Smooth muscle cell of the brain vasculature (primary cell): ENCODE data around the gene PHF21A.
A peak's percentile ranks its signal among the peaks of the same experiment; 100 is the strongest.

Experiments
- DNase-seq: peaks from one replicate; pipeline ENCODE4 v3.0.0-alpha.2; 2012; ENCODE audit warnings: low read depth, low spot score

PHF21A gene

GRCh38 chr11:46121301-46121723, at the start of gene PHF21A:
PHF21A (minus strand) TSS chr11:46121454; CDS start chr11:46084219, 37,235 bp downstream.
- peak; percentile 83 for DNase-seq

GRCh38 chr11:46170797-46171196, 49.5 kb upstream of the PHF21A start:
- no peak for DNase-seq

- DNase-seq, result no peak
Observed at GRCh38 chr11:46162700-46163099, 41.4 kb upstream of the PHF21A start.

GRCh38 chr11:46161201-46161600, 39.9 kb upstream of the PHF21A start:
- no peak for DNase-seq

GRCh38 chr11:46160100-46160499, 38.8 kb upstream of the PHF21A start:
- no peak for DNase-seq

GRCh38 chr11:46159680-46160079, 38.4 kb upstream of the PHF21A start:
- DNase-seq, result no peak

- no peak for DNase-seq
Observed at GRCh38 chr11:46149826-46150225, 28.6 kb upstream of the PHF21A start.

GRCh38 chr11:46149342-46149741, 28.1 kb upstream of the PHF21A start:
- DNase-seq, result no peak

GRCh38 chr11:46144741-46145140, 23.5 kb upstream of the PHF21A start:
- no peak for DNase-seq

- no peak for DNase-seq
Observed at GRCh38 chr11:46143049-46143806, 22.0 kb upstream of the PHF21A start.

- DNase-seq, result no peak
Observed at GRCh38 chr11:46142561-46142960, 21.3 kb upstream of the PHF21A start.

GRCh38 chr11:46141597-46141996, 20.3 kb upstream of the PHF21A start:
- DNase-seq, result no peak

- no peak for DNase-seq
Observed at GRCh38 chr11:46134540-46134939, 13.3 kb upstream of the PHF21A start.

- DNase-seq, result no peak
Observed at GRCh38 chr11:46134061-46134460, 12.8 kb upstream of the PHF21A start.

GRCh38 chr11:46133119-46133518, 11.9 kb upstream of the PHF21A start:
- DNase-seq, result no peak

GRCh38 chr11:46130286-46130940, 9.2 kb upstream of the PHF21A start:
- DNase-seq, result no peak

GRCh38 chr11:46129133-46129532, 7.9 kb upstream of the PHF21A start:
- no peak for DNase-seq

- DNase-seq, result no peak
Observed at GRCh38 chr11:46127150-46127638, 5.9 kb upstream of the PHF21A start.

- no peak for DNase-seq
Observed at GRCh38 chr11:46125284-46125683, 4.0 kb upstream of the PHF21A start.

- no peak for DNase-seq
Observed at GRCh38 chr11:46122945-46123715, 1.9 kb upstream of the PHF21A start.

GRCh38 chr11:46121724-46122477, 647 bp upstream of the PHF21A start:
- peak; percentile 80 for DNase-seq
